Suprapubic skin (tissue), 4 donors: Measurements from ENCODE around the gene TCERG1L.

Experiments used
- EP300 ChIP-seq: sonication (generic); formaldehyde crosslinking; IDR thresholded peaks from one replicate; pipeline ENCODE4 v1.6.1; 2017; ENCODE audit warnings: antibody characterized with exemption
- POLR2A ChIP-seq, 2 donors: fragments of 450-650 bp; IDR thresholded peaks; one replicate each; pipeline ENCODE4 v1.6.1; 2017; ENCODE audit warnings: antibody characterized with exemption in 2 of 2, mild to moderate bottlenecking in 2 of 2, moderate library complexity in 2 of 2
- POLR2AphosphoS5 ChIP-seq, 3 donors: sonication (generic); formaldehyde crosslinking; IDR thresholded peaks; one replicate each; pipeline ENCODE4 v1.6.1; 2017; ENCODE audit warnings: antibody characterized with exemption in 3 of 3
- TF ChIP-seq, protein P1 (sequence below), 2 donors: fragments of 200-600 bp in 1 of 2; fragments of 450-650 bp in 1 of 2; sonication (generic) in 1 of 2; IDR thresholded peaks; one replicate each; pipeline ENCODE4 v1.5.1; 2016 to 2019; ENCODE audit warnings: antibody characterized with exemption in 2 of 2, mild to moderate bottlenecking in 1 of 2, moderate library complexity in 1 of 2

- TF ChIP-seq POLR2AphosphoS5 (IDR thresholded peaks at IDR 0.05) (no peak), EP300 (no peak), POLR2A (IDR thresholded peaks at IDR 0.05) (no peak)
- TF ChIP-seq, protein P1, sequence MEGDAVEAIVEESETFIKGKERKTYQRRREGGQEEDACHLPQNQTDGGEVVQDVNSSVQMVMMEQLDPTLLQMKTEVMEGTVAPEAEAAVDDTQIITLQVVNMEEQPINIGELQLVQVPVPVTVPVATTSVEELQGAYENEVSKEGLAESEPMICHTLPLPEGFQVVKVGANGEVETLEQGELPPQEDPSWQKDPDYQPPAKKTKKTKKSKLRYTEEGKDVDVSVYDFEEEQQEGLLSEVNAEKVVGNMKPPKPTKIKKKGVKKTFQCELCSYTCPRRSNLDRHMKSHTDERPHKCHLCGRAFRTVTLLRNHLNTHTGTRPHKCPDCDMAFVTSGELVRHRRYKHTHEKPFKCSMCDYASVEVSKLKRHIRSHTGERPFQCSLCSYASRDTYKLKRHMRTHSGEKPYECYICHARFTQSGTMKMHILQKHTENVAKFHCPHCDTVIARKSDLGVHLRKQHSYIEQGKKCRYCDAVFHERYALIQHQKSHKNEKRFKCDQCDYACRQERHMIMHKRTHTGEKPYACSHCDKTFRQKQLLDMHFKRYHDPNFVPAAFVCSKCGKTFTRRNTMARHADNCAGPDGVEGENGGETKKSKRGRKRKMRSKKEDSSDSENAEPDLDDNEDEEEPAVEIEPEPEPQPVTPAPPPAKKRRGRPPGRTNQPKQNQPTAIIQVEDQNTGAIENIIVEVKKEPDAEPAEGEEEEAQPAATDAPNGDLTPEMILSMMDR (IDR thresholded peaks at IDR 0.05), result no peak
Measured at GRCh38 chr10:131172433-131172832, 139.1 kb downstream of the TCERG1L start.
